CD4-positive, alpha-beta memory T cell (primary cell): ENCODE results near the gene COBLL1. TPM values are rescaled to one million over a fixed set of nuclear protein-coding genes. Genes with fewer than 3 reads are reported as not detected.

Experiments used
- polyA plus RNA-seq, 2 donors: library from polyadenylated mRNA; unstranded; fragments of 300-500 nt; fragmentation: Illumina TruSeq; gene quantifications; one replicate each; pipeline ENCODE4 v1.2.3, GENCODE V29; 2021
- total RNA-seq, 2 experiments: library from RNA; stranded (reverse); gene quantifications; one replicate each; pipeline ENCODE4 v1.2.3, GENCODE V29; 2021

COBLL1 gene
- total and polyA plus RNA-seq, 4 experiments from 2014 or later, result 0.42 TPM; not detected in 3

Other genes with a start within 250 kb of the COBLL1 start
- not detected for gene GRB14, start 220.3 kb downstream of the COBLL1 start, total RNA-seq
- not detected for gene GRB14, start 220.3 kb downstream of the COBLL1 start, polyA plus RNA-seq
- gene SLC38A11, start 113.7 kb upstream of the COBLL1 start, total RNA-seq, result not detected
- gene SLC38A11, start 113.7 kb upstream of the COBLL1 start, polyA plus RNA-seq, result not detected